Peyer's patch (tissue), 4 donors: ENCODE data around the gene KLK6.

Experiments used
- CTCF ChIP-seq, 6 experiments: fragments of 450-650 bp in 4 of 6; fragments of 200-600 bp in 2 of 6; sonication (generic) in 1 of 6; IDR thresholded peaks; one replicate each; pipeline ENCODE4 v1.5.1; 2017 to 2019; ENCODE audit warnings: antibody characterized with exemption in 6 of 6, mild to moderate bottlenecking in 3 of 6, moderate library complexity in 1 of 6
- POLR2A ChIP-seq, 2 donors: fragments of 450-650 bp; IDR thresholded peaks; one replicate each; pipeline ENCODE4 v1.5.1; 2017; ENCODE audit warnings: antibody characterized with exemption in 2 of 2, mild to moderate bottlenecking in 2 of 2, moderate library complexity in 2 of 2

- TF ChIP-seq CTCF (IDR thresholded peaks at IDR 0.05): no peak
- TF ChIP-seq POLR2A (IDR thresholded peaks at IDR 0.05): no peak
These were observed 31.6 kb upstream of the KLK6 start for GRCh38 chr19:51000981-51001380.
